IMR-90 (cell line): ENCODE data around the gene USH2A. TPM values are rescaled to one million over a fixed set of nuclear protein-coding genes. Genes with fewer than 3 reads are reported as not detected.

ENCODE experiments used
- ATAC-seq: fragments of 200-7000 bp; cut with Tn5 transposase; 2 replicates; pipeline ENCODE4 v1.9.1; 2020; ENCODE audit warnings: low read depth, mild to moderate bottlenecking, moderate library complexity
- BruUV-seq: library from RNA; stranded (reverse); fragments of 400-500 nt; replicated peaks from 2 replicates; lab custom pipeline; 2021; lab: Mats Ljungman, UMichigan
- CTCF ChIA-PET: fragments of 300-600 bp; formaldehyde crosslinking; extraction: SDS; loops from one replicate; lab custom pipeline; 2021; ENCODE audit warnings: antibody characterized with exemption; lab: Yijun Ruan, JAX
- POLR2A ChIA-PET: fragments of 300-600 bp; sonication (Branson Sonifier 250); formaldehyde crosslinking; loops from one replicate; lab custom pipeline; 2022; ENCODE audit warnings: antibody characterized with exemption; ENCODE audit not compliant: unreplicated experiment; lab: Charles Lee
- DNase-seq: peaks from one replicate; pipeline ENCODE4 v3.0.0; 2013
- H2AFZ ChIP-seq: replicated peaks from 2 replicates; pipeline ENCODE3; 2013; ENCODE audit warnings: low read length, mild to moderate bottlenecking; ENCODE audit not compliant: poor library complexity
- H2AK5ac ChIP-seq: 2 replicates; pipeline ENCODE4 v1.6.1; 2013; ENCODE audit warnings: low read depth, low read length, inconsistent platforms
- H2AK9ac ChIP-seq: replicated peaks from 2 replicates; pipeline ENCODE3; 2013; ENCODE audit warnings: mild to moderate bottlenecking, low read depth, low read length, moderate library complexity; ENCODE audit not compliant: poor library complexity
- H2BK120ac ChIP-seq: 2 replicates; pipeline ENCODE4 v1.6.1; 2013; ENCODE audit warnings: low read depth, low read length, inconsistent platforms
- H2BK15ac ChIP-seq: 3 replicates; pipeline ENCODE4 v1.6.1; 2013; ENCODE audit warnings: low read depth, low read length, inconsistent platforms
- H2BK20ac ChIP-seq: 2 replicates; pipeline ENCODE4 v1.6.1; 2013; ENCODE audit warnings: low read depth, mild to moderate bottlenecking, inconsistent platforms, low read length, moderate library complexity
- H2BK5ac ChIP-seq: 2 replicates; pipeline ENCODE4 v1.6.1; 2013; ENCODE audit warnings: mild to moderate bottlenecking, low read depth, low read length, inconsistent platforms; ENCODE audit not compliant: poor library complexity, severe bottlenecking
- H3K14ac ChIP-seq: replicated peaks from 2 replicates; pipeline ENCODE4 v1.6.1; 2013; ENCODE audit warnings: low read depth, low read length, inconsistent platforms
- H3K18ac ChIP-seq: 2 replicates; pipeline ENCODE4 v1.6.1; 2013; ENCODE audit warnings: low read depth, low read length, control low read depth
- H3K23ac ChIP-seq: 2 replicates; pipeline ENCODE4 v1.6.1; 2013; ENCODE audit warnings: low read depth, low read length, inconsistent platforms
- H3K27ac ChIP-seq: 2 replicates; pipeline ENCODE4 v1.5.1; 2013; ENCODE audit warnings: mild to moderate bottlenecking, control low read depth, low read length; ENCODE audit not compliant: insufficient read depth
- H3K27me3 ChIP-seq: 2 replicates; pipeline ENCODE4 v1.6.1; 2013; ENCODE audit warnings: low read length; ENCODE audit not compliant: control insufficient read depth, insufficient read depth
- H3K36me3 ChIP-seq: 2 replicates; pipeline ENCODE4 v1.6.1; 2013; ENCODE audit warnings: low read length, mixed read lengths; ENCODE audit not compliant: control insufficient read depth, insufficient read depth
- H3K4ac ChIP-seq: 2 replicates; pipeline ENCODE4 v1.6.1; 2013; ENCODE audit warnings: low read depth, low read length, inconsistent platforms
- H3K4me1 ChIP-seq: 2 replicates; pipeline ENCODE4 v1.6.1; 2013; ENCODE audit warnings: low read length, mixed read lengths; ENCODE audit not compliant: control insufficient read depth, insufficient read depth
- H3K4me2 ChIP-seq: 2 replicates; pipeline ENCODE4 v1.6.1; 2013; ENCODE audit warnings: low read depth, mild to moderate bottlenecking, control low read depth, low read length, moderate library complexity
- H3K4me3 ChIP-seq: 2 replicates; pipeline ENCODE4 v1.5.1; 2013; ENCODE audit warnings: low read depth, mild to moderate bottlenecking, control low read depth, low read length, moderate library complexity; ENCODE audit not compliant: insufficient read depth
- H3K56ac ChIP-seq: 2 replicates; pipeline ENCODE4 v1.6.1; 2013; ENCODE audit warnings: low read length, inconsistent platforms; ENCODE audit not compliant: insufficient read depth; ENCODE audit errors: extremely low read depth
- H3K79me1 ChIP-seq, 2 experiments: 2 replicates each; pipeline ENCODE4 v1.6.1; 2013; ENCODE audit warnings: low read length in 2 of 2, inconsistent platforms in 1 of 2, low read depth in 1 of 2
- H3K9ac ChIP-seq: 2 replicates; pipeline ENCODE4 v1.6.1; 2013; ENCODE audit warnings: low read depth, low read length, control low read depth
- H3K9me1 ChIP-seq: 2 replicates; pipeline ENCODE4 v1.6.1; 2013; ENCODE audit warnings: low read length, inconsistent platforms; ENCODE audit not compliant: insufficient read depth
- H3K9me3 ChIP-seq: 2 replicates; pipeline ENCODE4 v1.6.1; 2013; ENCODE audit warnings: low read length; ENCODE audit not compliant: control insufficient read depth, insufficient read depth
- H4K20me1 ChIP-seq: 2 replicates; pipeline ENCODE4 v1.6.1; 2013; ENCODE audit warnings: low read length, inconsistent platforms; ENCODE audit not compliant: insufficient read depth
- H4K5ac ChIP-seq: 2 replicates; pipeline ENCODE4 v1.6.1; 2013; ENCODE audit warnings: mild to moderate bottlenecking, low read depth, low read length, control low read depth
- H4K8ac ChIP-seq, 2 experiments: 2 replicates each; pipeline ENCODE4 v1.6.1; 2013; ENCODE audit warnings: low read depth in 2 of 2, low read length in 2 of 2, control low read depth in 1 of 2, inconsistent platforms in 1 of 2
- H4K91ac ChIP-seq: 2 replicates; pipeline ENCODE4 v1.6.1; 2013; ENCODE audit warnings: low read depth, low read length, inconsistent platforms; ENCODE audit not compliant: insufficient read depth
- BHLHE40 ChIP-seq: fragments of 150-350 bp; IDR thresholded peaks from 2 replicates; pipeline ENCODE4 v1.6.1; 2016; ENCODE audit warnings: mild to moderate bottlenecking, low read depth, low read length
- CEBPB ChIP-seq: IDR thresholded peaks from 2 replicates; pipeline ENCODE4 v1.6.1; 2012; ENCODE audit warnings: low read depth, low read length, improper control_type of control experiment
- CHD1 ChIP-seq: IDR thresholded peaks from 2 replicates; pipeline ENCODE4 v1.6.1; 2012; ENCODE audit warnings: low read depth, low read length, improper control_type of control experiment
- CTCF ChIP-seq: conservative IDR thresholded peaks from 2 replicates; pipeline ENCODE4 v1.5.1; 2012; ENCODE audit warnings: mild to moderate bottlenecking, low read depth, low read length, improper control_type of control experiment
- FOS ChIP-seq: fragments of 150-350 bp; IDR thresholded peaks from 2 replicates; pipeline ENCODE4 v1.6.1; 2016; ENCODE audit warnings: low read depth, low read length
- MAFK ChIP-seq: IDR thresholded peaks from 2 replicates; pipeline ENCODE4 v1.6.1; 2012; ENCODE audit warnings: low read depth, low read length, improper control_type of control experiment
- MAZ ChIP-seq: IDR thresholded peaks from 2 replicates; pipeline ENCODE4 v1.6.1; 2012; ENCODE audit warnings: low read depth, mild to moderate bottlenecking, low read length, improper control_type of control experiment, moderate library complexity, borderline replicate concordance
- MXI1 ChIP-seq: IDR thresholded peaks from 2 replicates; pipeline ENCODE4 v1.6.1; 2012; ENCODE audit warnings: low read depth, mild to moderate bottlenecking, low read length, moderate library complexity, borderline replicate concordance
- NFE2L2 ChIP-seq: fragments of 150-350 bp; IDR thresholded peaks from 2 replicates; pipeline ENCODE4 v1.6.1; 2016; ENCODE audit warnings: low read depth, mild to moderate bottlenecking, low read length
- POLR2A ChIP-seq: IDR thresholded peaks from 2 replicates; pipeline ENCODE4 v1.6.1; 2012; ENCODE audit warnings: mild to moderate bottlenecking, low read depth, low read length
- RAD21 ChIP-seq: IDR thresholded peaks from 2 replicates; pipeline ENCODE4 v1.6.1; 2012; ENCODE audit warnings: low read length, improper control_type of control experiment
- RCOR1 ChIP-seq: IDR thresholded peaks from 2 replicates; pipeline ENCODE4 v1.6.1; 2012; ENCODE audit warnings: mild to moderate bottlenecking, low read length, improper control_type of control experiment; ENCODE audit not compliant: insufficient replicate concordance
- RFX5 ChIP-seq: IDR thresholded peaks from 2 replicates; pipeline ENCODE4 v1.8.0; 2012; ENCODE audit warnings: low read depth, mild to moderate bottlenecking, low read length, moderate library complexity
- SMC3 ChIP-seq: fragments of 150-350 bp; IDR thresholded peaks from 2 replicates; pipeline ENCODE4 v1.6.1; 2016; ENCODE audit warnings: low read depth, mild to moderate bottlenecking, antibody characterized with exemption, low read length, moderate library complexity
- dilution Hi-C: fragments of 300-500 bp; cut with HindIII; formaldehyde crosslinking; loops from one replicate; pipeline ENCODE4 v1.14.3; 2018; ENCODE audit warnings: low sequenced_read_pairs; ENCODE audit not compliant: unreplicated experiment
- in situ Hi-C: fragments of 300-500 bp; cut with MboI; formaldehyde crosslinking; loops from 3 replicates; pipeline ENCODE4 v1.14.3; 2019; ENCODE audit warnings: low sequenced_read_pairs, inconsistent platforms, mixed read lengths
- intact Hi-C: fragments of 100-400 bp; cut with micrococcal nuclease; formaldehyde crosslinking; loops from 2 replicates; pipeline ENCODE4 v1.10.0; 2022
- polyA plus RNA-seq, 3 experiments: library from polyadenylated mRNA; depleted of rRNA; stranded (reverse); fragments of >200 nt; gene quantifications; 2 replicates each; pipeline ENCODE4 v1.2.3, GENCODE V29; 2012; ENCODE audit warnings: low replicate concordance in 1 of 3
- total RNA-seq: library from RNA; depleted of rRNA; stranded (reverse); fragments of >200 nt; gene quantifications from 2 replicates; pipeline ENCODE4 v1.2.3, GENCODE V29; 2012
- TF ChIP-seq, protein P1 (sequence below): fragments of 150-350 bp; IDR thresholded peaks from 2 replicates; pipeline ENCODE4 v1.6.1; 2017; ENCODE audit warnings: mild to moderate bottlenecking, antibody characterized with exemption, low read length, low read depth
- TF ChIP-seq, protein P2 (sequence below): fragments of 150-350 bp; IDR thresholded peaks from 2 replicates; pipeline ENCODE4 v1.6.1; 2016; ENCODE audit warnings: low read depth, mild to moderate bottlenecking, low read length, moderate library complexity, borderline replicate concordance

USH2A gene
- total and polyA plus RNA-seq, 2 of the 4 experiments (the other 2 are of a cell fraction), result under 0.01 to 0.02 TPM

DNA sequence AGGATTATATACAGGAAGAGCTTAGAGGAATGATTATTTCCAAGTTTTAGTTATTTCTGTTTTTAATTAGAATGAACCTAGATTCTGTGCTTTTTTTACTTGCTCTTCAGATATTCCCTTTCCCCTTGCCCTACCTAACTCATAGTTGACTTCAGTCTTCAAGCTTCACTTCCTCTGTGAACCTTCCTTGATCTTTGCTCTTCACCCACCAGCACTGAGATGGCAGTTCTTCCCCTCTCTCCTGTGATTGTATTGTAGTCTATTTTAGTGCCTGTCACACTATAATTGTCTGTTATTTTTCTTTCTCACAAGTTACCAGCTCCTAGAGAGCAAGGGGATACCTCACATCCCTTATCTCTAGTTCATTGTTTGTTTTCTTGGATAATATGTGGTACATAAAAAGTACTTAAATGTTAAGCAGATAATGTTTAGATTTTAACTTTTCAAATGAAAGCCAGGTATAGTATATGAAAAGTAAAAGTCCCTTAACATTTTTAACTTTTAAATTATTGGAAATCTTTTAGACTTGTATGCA, 822.9 kb downstream of the USH2A start:
- H3K4me2 ChIP-seq, result no peak overlapping the region
- no peak overlapping the region for H4K91ac ChIP-seq
- H3K9me1 ChIP-seq, result peaks cover 2% of the 10 kb centered on the region
- no peak overlapping the region for H2AK9ac ChIP-seq
- peaks cover 6% of the 10 kb centered on the region for H3K36me3 ChIP-seq
- peaks cover 19% of the 10 kb centered on the region for H3K4me1 ChIP-seq
- H2BK120ac ChIP-seq, result no peak overlapping the region
- ATAC-seq, result no peak
- dilution Hi-C loops, result no loop called here
- no peak overlapping the region for H2BK15ac ChIP-seq
- H3K9ac ChIP-seq, result no peak overlapping the region
- no peak overlapping the region for H2AFZ ChIP-seq
- no TSS peak for BruUV-seq
- no peak overlapping the region for H3K14ac ChIP-seq
- peaks cover 3% of the 10 kb centered on the region; the same call in 1 of the 2 replicates for H4K20me1 ChIP-seq
- peak overlapping the region; percentile 59; the same call in 1 of the 2 replicates for H2BK20ac ChIP-seq
- peak overlapping the region; percentile 63 for H2BK5ac ChIP-seq
- H3K23ac ChIP-seq, result no peak overlapping the region
- H3K56ac ChIP-seq, result no peak overlapping the region
- TF ChIP-seq CTCF (no peak), RCOR1 (no peak), SMC3 (no peak), RFX5 (no peak), MAFK (no peak), FOS (no peak), NFE2L2 (no peak), RAD21 (no peak), BHLHE40 (no peak), MXI1 (no peak), CEBPB (no peak), POLR2A (no peak), CHD1 (no peak), MAZ (no peak)
- TF ChIP-seq, protein P1, sequence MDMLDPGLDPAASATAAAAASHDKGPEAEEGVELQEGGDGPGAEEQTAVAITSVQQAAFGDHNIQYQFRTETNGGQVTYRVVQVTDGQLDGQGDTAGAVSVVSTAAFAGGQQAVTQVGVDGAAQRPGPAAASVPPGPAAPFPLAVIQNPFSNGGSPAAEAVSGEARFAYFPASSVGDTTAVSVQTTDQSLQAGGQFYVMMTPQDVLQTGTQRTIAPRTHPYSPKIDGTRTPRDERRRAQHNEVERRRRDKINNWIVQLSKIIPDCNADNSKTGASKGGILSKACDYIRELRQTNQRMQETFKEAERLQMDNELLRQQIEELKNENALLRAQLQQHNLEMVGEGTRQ, result no peak
- TF ChIP-seq, protein P2, sequence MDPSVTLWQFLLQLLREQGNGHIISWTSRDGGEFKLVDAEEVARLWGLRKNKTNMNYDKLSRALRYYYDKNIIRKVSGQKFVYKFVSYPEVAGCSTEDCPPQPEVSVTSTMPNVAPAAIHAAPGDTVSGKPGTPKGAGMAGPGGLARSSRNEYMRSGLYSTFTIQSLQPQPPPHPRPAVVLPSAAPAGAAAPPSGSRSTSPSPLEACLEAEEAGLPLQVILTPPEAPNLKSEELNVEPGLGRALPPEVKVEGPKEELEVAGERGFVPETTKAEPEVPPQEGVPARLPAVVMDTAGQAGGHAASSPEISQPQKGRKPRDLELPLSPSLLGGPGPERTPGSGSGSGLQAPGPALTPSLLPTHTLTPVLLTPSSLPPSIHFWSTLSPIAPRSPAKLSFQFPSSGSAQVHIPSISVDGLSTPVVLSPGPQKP, result no peak
- no peak for DNase-seq
- ChIA-PET CTCF (no interaction called here), POLR2A (no interaction called here)
- peak overlapping the region; percentile 51; the same call in 1 of the 2 replicates for H3K27ac ChIP-seq
- H3K9me3 ChIP-seq, result no peaks in the 10 kb centered on the region
- peak overlapping the region; percentile 24; the same call in 1 of the 2 replicates for H3K18ac ChIP-seq
- no peak overlapping the region for H3K4me3 ChIP-seq
- 0 out of 4 replicates have a peak overlapping the region, but pooled peaks of 1 of the 2 experiments have one; percentile 12 for H4K8ac ChIP-seq
- H4K5ac ChIP-seq, result peak overlapping the region; percentile 15; the same call in 1 of the 2 replicates
- H3K79me1 ChIP-seq, result peaks cover 6 to 15% of the 10 kb centered on the region in 2 experiments; a peak in 3 of 4 replicates
- no peak overlapping the region for H2AK5ac ChIP-seq
- no peaks in the 10 kb centered on the region for H3K27me3 ChIP-seq
- intact Hi-C loops, result no loop called here
- in situ Hi-C loops, result no loop called here
- peak overlapping the region; percentile 20; the same call in 1 of the 2 replicates for H3K4ac ChIP-seq
